Ectodermal cell (in vitro differentiated cells): ENCODE data around the gene PPP2R5A.

Source experiments
- H3K27ac ChIP-seq: 2 replicates; pipeline ENCODE4 v1.7.0; 2013; ENCODE audit warnings: mild to moderate bottlenecking, low read depth, low read length; ENCODE audit not compliant: insufficient read depth, poor library complexity, severe bottlenecking
- H3K27me3 ChIP-seq: 2 replicates; pipeline ENCODE4 v1.7.0; 2013; ENCODE audit warnings: mild to moderate bottlenecking, low read length; ENCODE audit not compliant: insufficient read depth, control insufficient read depth, poor library complexity, severe bottlenecking
- H3K36me3 ChIP-seq: one replicate; pipeline ENCODE4 v1.7.0; 2013; ENCODE audit warnings: low read length; ENCODE audit not compliant: control insufficient read depth, insufficient read depth
- H3K4me1 ChIP-seq: one replicate; pipeline ENCODE4 v1.7.0; 2013; ENCODE audit warnings: low read length; ENCODE audit not compliant: control insufficient read depth, insufficient read depth
- H3K4me3 ChIP-seq: 2 replicates; pipeline ENCODE4 v1.7.0; 2013; ENCODE audit warnings: low read depth, low read length, control low read depth; ENCODE audit not compliant: insufficient read depth
- H3K9me3 ChIP-seq: 2 replicates; pipeline ENCODE4 v1.7.0; 2013; ENCODE audit warnings: mild to moderate bottlenecking, low read length, moderate library complexity; ENCODE audit not compliant: control insufficient read depth
- WGBS, 2 experiments: methylation state at CpG; one replicate each; pipeline ENCODE4 v1.1.7; 2013; ENCODE audit warnings: missing lambda C conversion rate in 2 of 2; 5-methylcytosine and 5-hydroxymethylcytosine counted together

Gene PPP2R5A

GRCh38 chr1:212346601-212347000, 61.4 kb downstream of the PPP2R5A start:
- Histone ChIP-seq H3K36me3 (no peaks in the 10 kb centered on the region), H3K4me3 (no peak overlapping the region), H3K27me3 (no peaks in the 10 kb centered on the region), H3K27ac (no peak overlapping the region), H3K4me1 (no peaks in the 10 kb centered on the region), H3K9me3 (no peaks in the 10 kb centered on the region)
- WGBS, 2 experiments, result 100% methylated on average over 1 of the region's 1 CpG; no CpG with 5 or more reads in 1 of the 2 experiments

- Histone ChIP-seq H3K4me1 (no peaks in the 10 kb centered on the region), H3K9me3 (no peaks in the 10 kb centered on the region), H3K36me3 (no peaks in the 10 kb centered on the region), H3K27ac (no peak overlapping the region), H3K4me3 (no peak overlapping the region), H3K27me3 (no peaks in the 10 kb centered on the region)
- 92 to 95% methylated on average over 9 to 10 of the region's 10 CpGs for WGBS, 2 experiments
Observed at GRCh38 chr1:212351588-212352362, 66.6 kb downstream of the PPP2R5A start.

GRCh38 chr1:212353181-212353580, 68.0 kb downstream of the PPP2R5A start:
- Histone ChIP-seq H3K27me3 (no peaks in the 10 kb centered on the region), H3K27ac (no peak overlapping the region), H3K4me1 (no peaks in the 10 kb centered on the region), H3K9me3 (no peaks in the 10 kb centered on the region), H3K36me3 (peaks cover 3% of the 10 kb centered on the region), H3K4me3 (no peak overlapping the region)
- WGBS, 2 experiments, result 85 to 97% methylated on average over 2 of the region's 2 CpGs

GRCh38 chr1:212354464-212354863, 69.3 kb downstream of the PPP2R5A start:
- WGBS, 2 experiments, result 77 to 87% methylated on average over 3 of the region's 3 CpGs
- Histone ChIP-seq H3K9me3 (no peaks in the 10 kb centered on the region), H3K27ac (no peak overlapping the region), H3K4me1 (no peaks in the 10 kb centered on the region), H3K36me3 (peaks cover 3% of the 10 kb centered on the region), H3K27me3 (no peaks in the 10 kb centered on the region), H3K4me3 (no peak overlapping the region)

GRCh38 chr1:212355230-212355969, 70.2 kb downstream of the PPP2R5A start:
- no peaks in the 10 kb centered on the region for H3K4me1 ChIP-seq
- H3K36me3 ChIP-seq, result peaks cover 3% of the 10 kb centered on the region
- no peak overlapping the region for H3K4me3 ChIP-seq
- H3K27me3 ChIP-seq, result no peaks in the 10 kb centered on the region
- 93 to 100% methylated on average over 3 of the region's 3 CpGs for WGBS, 2 experiments
- no peaks in the 10 kb centered on the region for H3K9me3 ChIP-seq
- H3K27ac ChIP-seq, result no peak overlapping the region

GRCh38 chr1:212359794-212360479, 74.7 kb downstream of the PPP2R5A start:
- 95 to 96% methylated on average over 4 of the region's 4 CpGs for WGBS, 2 experiments
- H3K4me1 ChIP-seq, result no peaks in the 10 kb centered on the region
- no peak overlapping the region for H3K27ac ChIP-seq
- no peak overlapping the region for H3K4me3 ChIP-seq
- H3K36me3 ChIP-seq, result peaks cover 10% of the 10 kb centered on the region
- no peaks in the 10 kb centered on the region for H3K9me3 ChIP-seq
- no peaks in the 10 kb centered on the region for H3K27me3 ChIP-seq

- H3K4me1 ChIP-seq, result no peaks in the 10 kb centered on the region
- peaks cover 6% of the 10 kb centered on the region for H3K36me3 ChIP-seq
- H3K27ac ChIP-seq, result no peak overlapping the region
- 91 to 94% methylated on average over 7 of the region's 7 CpGs for WGBS, 2 experiments
- no peaks in the 10 kb centered on the region for H3K27me3 ChIP-seq
- no peak overlapping the region for H3K4me3 ChIP-seq
- H3K9me3 ChIP-seq, result no peaks in the 10 kb centered on the region
Observed at GRCh38 chr1:212364985-212365384, 79.8 kb downstream of the PPP2R5A start.

GRCh38 chr1:212366901-212367300, 81.7 kb downstream of the PPP2R5A start:
- WGBS, 2 experiments, result 97 to 98% methylated on average over 5 of the region's 5 CpGs
- no peak overlapping the region for H3K27ac ChIP-seq
- no peaks in the 10 kb centered on the region for H3K4me1 ChIP-seq
- H3K9me3 ChIP-seq, result no peaks in the 10 kb centered on the region
- H3K36me3 ChIP-seq, result peaks cover 10% of the 10 kb centered on the region
- H3K4me3 ChIP-seq, result no peak overlapping the region
- no peaks in the 10 kb centered on the region for H3K27me3 ChIP-seq

- no peak overlapping the region for H3K27ac ChIP-seq
- H3K4me1 ChIP-seq, result no peaks in the 10 kb centered on the region
- H3K9me3 ChIP-seq, result no peaks in the 10 kb centered on the region
- H3K36me3 ChIP-seq, result peaks cover 10% of the 10 kb centered on the region
- no peaks in the 10 kb centered on the region for H3K27me3 ChIP-seq
- WGBS, 2 experiments, result 93 to 96% methylated on average over 2 of the region's 2 CpGs
- H3K4me3 ChIP-seq, result no peak overlapping the region
Observed at GRCh38 chr1:212367474-212368072, 82.4 kb downstream of the PPP2R5A start.

- peaks cover 14% of the 10 kb centered on the region for H3K36me3 ChIP-seq
- no peak overlapping the region for H3K27ac ChIP-seq
- WGBS, 2 experiments, result 38 to 62% methylated on average over 3 of the region's 3 CpGs
- no peaks in the 10 kb centered on the region for H3K27me3 ChIP-seq
- no peaks in the 10 kb centered on the region for H3K9me3 ChIP-seq
- no peaks in the 10 kb centered on the region for H3K4me1 ChIP-seq
- no peak overlapping the region for H3K4me3 ChIP-seq
Observed at GRCh38 chr1:212368073-212368484, 82.9 kb downstream of the PPP2R5A start.
